H1 (cell line): ENCODE results near the gene AMOT. TPM values are rescaled to one million over a fixed set of nuclear protein-coding genes. Genes with fewer than 3 reads are reported as not detected.
A peak's percentile ranks its signal among the peaks of the same experiment; 100 is the strongest.

Source experiments
- CTBP2 ChIP-seq: IDR thresholded peaks from 2 replicates; pipeline ENCODE4 v1.7.0; 2011; ENCODE audit warnings: borderline replicate concordance, mild to moderate bottlenecking, moderate library complexity, mixed read lengths, low read length; ENCODE audit not compliant: insufficient read depth, insufficient read length
- polyA plus RNA-seq, 7 experiments: library from polyadenylated mRNA; depleted of rRNA in 3 of 7; stranded (reverse) in 5 of 7; unstranded in 2 of 7; fragments of >200 nt in 5 of 7; fragments of 200-250 nt in 2 of 7; gene quantifications; 1 replicate in 5 of 7; 2 replicates in 1 of 7; 4 replicates in 1 of 7; pipeline versions ENCODE4 v1.2.1 to v1.2.3, GENCODE V29; 2011 to 2013; ENCODE audit warnings: missing spikeins in 2 of 7, mixed read lengths in 2 of 7
- total RNA-seq: library from RNA; stranded (reverse); fragmentation: NEBNext Ultra II Directional; extraction: Animal tissue kit (Norgen Biotek cat#: 25700); gene quantifications from 2 replicates; pipeline ENCODE4 v1.2.1, GENCODE V29; 2021

Gene AMOT
- total and polyA plus RNA-seq, 2 of the 8 experiments (the other 6 are each of a cell fraction or from before 2014, with no cell fraction given), result 2.3 to 7.1 TPM

DNA sequence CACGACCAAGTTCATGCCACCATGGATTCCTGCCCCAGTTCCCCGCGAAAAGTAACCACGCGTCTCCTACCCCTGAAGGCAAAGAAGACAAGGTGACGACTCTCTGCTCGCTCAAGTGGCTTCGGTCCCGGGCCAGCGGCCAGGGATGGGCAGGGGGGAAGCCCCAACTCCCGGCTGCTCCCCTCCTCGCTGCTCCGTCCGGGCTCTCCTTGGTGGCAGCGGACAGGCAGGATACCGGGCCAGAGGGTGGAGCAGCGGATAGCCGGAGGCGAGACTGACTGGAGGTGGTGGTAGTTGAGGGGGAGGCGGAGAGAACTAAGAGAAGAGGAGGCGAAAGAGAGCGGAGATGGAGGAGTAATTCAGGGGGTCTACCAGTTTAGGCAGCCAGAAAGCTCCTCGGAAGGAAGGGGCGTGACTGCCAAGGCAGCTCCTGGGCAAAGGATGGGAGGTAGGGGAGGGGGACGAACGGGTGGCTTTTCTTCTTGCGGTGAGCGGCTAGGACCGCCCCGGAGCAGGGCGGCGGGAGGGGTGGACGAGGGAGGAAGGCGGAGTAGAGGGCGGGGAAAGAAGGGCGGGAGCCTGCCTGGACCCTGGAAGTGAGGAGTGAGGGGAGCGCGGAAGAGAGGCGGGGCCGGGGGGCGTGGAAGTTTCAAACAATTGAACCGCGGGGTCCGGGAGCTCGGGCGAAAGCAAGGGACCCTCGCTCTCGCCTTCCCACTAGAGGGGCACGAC lies at the start of gene AMOT (continued):
- peak; percentile 71 for TF ChIP-seq CTBP2
